Activated T-helper 9 cell treated with anti-CD3 and anti-CD28 coated beads, Interleukin-2, amount 50 U/mL, for 16 hours (primary cell): Measurements from ENCODE around the gene PXMP2.
"Not testable (repeated sequence)": the region's sequence is repeated elsewhere in the genome, so short reads cannot be mapped to it uniquely, and the experiment has no call there.

Experiments used
- DNase-seq: peaks from one replicate; pipeline ENCODE4 v3.0.0-alpha.2; 2020; ENCODE audit warnings: low read depth

PXMP2 gene

DNA sequence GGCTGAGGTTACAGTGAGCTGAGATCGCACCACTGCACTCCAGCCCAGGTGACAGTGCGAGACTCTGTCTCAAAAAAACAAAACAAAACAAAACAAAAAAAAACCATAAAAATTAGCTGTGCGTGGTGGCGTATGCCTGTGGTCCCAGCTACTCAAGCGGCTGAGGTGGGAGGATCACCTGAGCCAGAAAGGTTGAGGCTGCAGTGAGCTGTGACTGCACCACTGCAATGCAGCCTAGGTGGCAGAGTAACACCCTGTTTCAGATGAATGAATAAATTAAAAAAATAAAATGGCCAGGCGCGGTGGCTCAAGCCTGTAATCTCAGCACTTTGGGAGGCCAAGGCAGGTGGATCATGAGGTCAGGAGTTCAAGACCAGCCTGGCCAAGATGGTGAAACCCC, 66.3 kb downstream of the PXMP2 start:
- not testable (repeated sequence) for DNase-seq

DNA sequence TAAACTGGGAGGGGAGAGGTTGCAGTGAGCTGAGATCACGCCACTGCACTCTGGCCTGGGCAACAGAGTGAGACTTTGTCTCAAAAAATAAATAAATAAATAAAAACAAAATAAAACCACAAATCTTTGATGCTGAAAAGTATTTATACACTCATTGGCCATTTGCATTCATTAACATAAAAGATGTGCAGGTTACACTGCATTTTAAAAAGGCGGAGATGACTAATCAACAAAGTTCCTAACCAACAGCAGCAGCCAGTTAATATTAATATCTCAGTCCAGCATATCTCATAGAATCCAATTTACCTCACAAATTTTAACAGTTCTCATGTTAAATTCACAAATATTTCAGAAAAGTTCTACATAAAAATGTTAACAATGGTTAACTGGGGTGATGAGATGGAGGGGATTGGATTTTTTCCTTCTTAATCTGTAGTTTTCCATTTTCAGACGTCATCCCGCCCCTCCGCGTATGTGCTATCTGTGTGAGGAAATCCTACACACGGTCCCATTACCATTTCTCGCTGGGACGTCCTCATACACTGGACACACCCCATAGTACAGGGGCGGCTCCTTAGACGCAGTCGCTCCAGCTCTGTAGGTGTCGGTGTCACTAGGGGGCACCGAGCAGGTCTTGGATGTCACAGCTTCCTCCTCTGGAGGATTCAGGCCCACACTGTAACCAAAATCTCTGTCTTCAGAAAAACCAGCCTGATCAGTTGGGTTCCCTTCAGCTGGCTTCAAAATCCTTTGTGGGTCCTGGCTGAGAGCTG, 67.0 kb downstream of the PXMP2 start:
- no peak for DNase-seq
